Breast epithelium (tissue), 3 donors: ENCODE results near the gene TMEFF1.

Experiments used
- CTCF ChIP-seq, 3 donors: fragments of 450-650 bp; IDR thresholded peaks; one replicate each; pipeline ENCODE4 v1.5.1; 2016 to 2017; ENCODE audit warnings: antibody characterized with exemption in 3 of 3, mild to moderate bottlenecking in 3 of 3, moderate library complexity in 3 of 3
- POLR2A ChIP-seq: fragments of 450-650 bp; IDR thresholded peaks from one replicate; pipeline ENCODE4 v1.6.1; 2016; ENCODE audit warnings: antibody characterized with exemption, mild to moderate bottlenecking, moderate library complexity

- TF ChIP-seq CTCF (IDR thresholded peaks at IDR 0.05) (no peak), POLR2A (no peak)
These were observed 46.8 kb upstream of the TMEFF1 start for GRCh38 chr9:100426189-100426529.
